Vagina (tissue), 2 donors: Measurements from ENCODE around the gene MYCN. TPM values are rescaled to one million over a fixed set of nuclear protein-coding genes. Genes with fewer than 3 reads are reported as not detected.
"Not testable (repeated sequence)": the region's sequence is repeated elsewhere in the genome, so short reads cannot be mapped to it uniquely, and the experiment has no call there.

Source experiments
- DNase-seq, 2 donors: peaks; one replicate each; pipeline ENCODE4 v3.0.0-alpha.2; 2017; ENCODE audit errors: extremely low spot score in 2 of 2
- H3K27ac ChIP-seq: fragments of 200-600 bp; sonication (generic); one replicate; pipeline ENCODE4 v1.5.1; 2019
- H3K27me3 ChIP-seq: fragments of 200-600 bp; sonication (generic); one replicate; pipeline ENCODE4 v1.5.1; 2019
- H3K36me3 ChIP-seq, 2 donors: fragments of 200-600 bp; sonication (generic); one replicate each; pipeline ENCODE4 v1.5.1; 2017 to 2019
- H3K4me1 ChIP-seq: fragments of 200-600 bp; sonication (generic); one replicate; pipeline ENCODE4 v1.5.1; 2019
- H3K4me3 ChIP-seq, 2 donors: fragments of 200-600 bp; sonication (generic); 1 replicate in 1 of 2; 2 replicates in 1 of 2; pipeline ENCODE4 v1.5.1; 2016 to 2019
- H3K9me3 ChIP-seq: fragments of 200-600 bp; sonication (generic); one replicate; pipeline ENCODE4 v1.5.1; 2019
- CTCF ChIP-seq, 3 experiments: fragments of 450-650 bp in 2 of 3; fragments of 200-600 bp in 1 of 3; sonication (generic) in 1 of 3; IDR thresholded peaks; one replicate each; pipeline ENCODE4 v1.5.1; 2017 to 2019; ENCODE audit warnings: antibody characterized with exemption in 3 of 3, mild to moderate bottlenecking in 2 of 3, moderate library complexity in 2 of 3
- POLR2A ChIP-seq, 2 donors: fragments of 450-650 bp; IDR thresholded peaks; one replicate each; pipeline ENCODE4 v1.6.1; 2017; ENCODE audit warnings: antibody characterized with exemption in 2 of 2, mild to moderate bottlenecking in 2 of 2, moderate library complexity in 2 of 2
- POLR2AphosphoS5 ChIP-seq, 2 donors: sonication (generic); formaldehyde crosslinking; IDR thresholded peaks; one replicate each; pipeline ENCODE4 v1.9.0; 2017; ENCODE audit warnings: antibody characterized with exemption in 2 of 2, mild to moderate bottlenecking in 2 of 2, low read depth in 1 of 2; ENCODE audit not compliant: insufficient read depth in 1 of 2
- intact Hi-C: fragments of 100-400 bp; cut with DNase I; formaldehyde crosslinking; loops from one replicate; pipeline ENCODE4 v1.15.1; 2023
- total RNA-seq: library from RNA; depleted of rRNA; stranded (reverse); fragments of >200 nt; gene quantifications from one replicate; pipeline ENCODE4 v1.2.3, GENCODE V29; 2016

MYCN gene
- total RNA-seq, 1 donor from 2014 or later, result 2.0 TPM

GRCh38 chr2:15908371-15908770, 32.0 kb upstream of the MYCN start:
- DNase-seq, result no peak
- no peaks in the 10 kb centered on the region for H3K9me3 ChIP-seq
- TF ChIP-seq CTCF (IDR thresholded peaks at IDR 0.05), result no peak
- no peak for TF ChIP-seq POLR2AphosphoS5 (IDR thresholded peaks at IDR 0.05; ENCODE audit: insufficient read depth in 1 of 2, low read depth in 1 of 2)
- TF ChIP-seq POLR2A (IDR thresholded peaks at IDR 0.05), result no peak
- H3K4me1 ChIP-seq, result peaks cover 8% of the 10 kb centered on the region
- no peaks in the 10 kb centered on the region for H3K36me3 ChIP-seq
- H3K4me3 ChIP-seq, result no peak overlapping the region
- H3K27ac ChIP-seq, result no peak overlapping the region
- intact Hi-C loops, result no loop called here
- no peaks in the 10 kb centered on the region for H3K27me3 ChIP-seq

GRCh38 chr2:15909157-15909556, 31.2 kb upstream of the MYCN start:
- Histone ChIP-seq H3K9me3 (no peaks in the 10 kb centered on the region), H3K36me3 (no peaks in the 10 kb centered on the region), H3K4me3 (no peak overlapping the region), H3K27ac (no peak overlapping the region), H3K27me3 (no peaks in the 10 kb centered on the region), H3K4me1 (peaks cover 8% of the 10 kb centered on the region)
- intact Hi-C loops, result no loop called here
- DNase-seq, result no peak
- TF ChIP-seq POLR2AphosphoS5 (IDR thresholded peaks at IDR 0.05; ENCODE audit: insufficient read depth in 1 of 2, low read depth in 1 of 2) (no peak), POLR2A (IDR thresholded peaks at IDR 0.05) (no peak), CTCF (IDR thresholded peaks at IDR 0.05) (no peak)

- Histone ChIP-seq H3K27ac (no peak overlapping the region), H3K36me3 (no peaks in the 10 kb centered on the region), H3K4me3 (no peak overlapping the region), H3K4me1 (peaks cover 8% of the 10 kb centered on the region), H3K9me3 (no peaks in the 10 kb centered on the region), H3K27me3 (no peaks in the 10 kb centered on the region)
- intact Hi-C loops, result no loop called here
- no peak for DNase-seq
- no peak for TF ChIP-seq CTCF (IDR thresholded peaks at IDR 0.05)
- TF ChIP-seq POLR2A (IDR thresholded peaks at IDR 0.05), result no peak
- no peak for TF ChIP-seq POLR2AphosphoS5 (IDR thresholded peaks at IDR 0.05; ENCODE audit: insufficient read depth in 1 of 2, low read depth in 1 of 2)
These were observed 30.6 kb upstream of the MYCN start for GRCh38 chr2:15909736-15910135.

- H3K4me1 ChIP-seq, intact Hi-C loops, H3K9me3 ChIP-seq, H3K36me3 ChIP-seq, H3K27me3 ChIP-seq, H3K4me3 ChIP-seq, H3K27ac ChIP-seq, DNase-seq: not testable (repeated sequence)
These were observed 29.1 kb upstream of the MYCN start for GRCh38 chr2:15911270-15911669.

- no peak overlapping the region for H3K4me3 ChIP-seq
- H3K36me3 ChIP-seq, result no peaks in the 10 kb centered on the region
- no peaks in the 10 kb centered on the region for H3K9me3 ChIP-seq
- no peak for TF ChIP-seq POLR2A (IDR thresholded peaks at IDR 0.05)
- no peak for TF ChIP-seq POLR2AphosphoS5 (IDR thresholded peaks at IDR 0.05; ENCODE audit: insufficient read depth in 1 of 2, low read depth in 1 of 2)
- no peak for TF ChIP-seq CTCF (IDR thresholded peaks at IDR 0.05)
- H3K4me1 ChIP-seq, result peaks cover 8% of the 10 kb centered on the region
- intact Hi-C loops, result no loop called here
- no peaks in the 10 kb centered on the region for H3K27me3 ChIP-seq
- H3K27ac ChIP-seq, result no peak overlapping the region
- DNase-seq, result no peak
These were observed 28.7 kb upstream of the MYCN start for GRCh38 chr2:15911686-15912085.

- H3K4me3 ChIP-seq, result no peak overlapping the region
- no peak overlapping the region for H3K27ac ChIP-seq
- H3K4me1 ChIP-seq, result peaks cover 8% of the 10 kb centered on the region
- DNase-seq, result no peak
- intact Hi-C loops, result no loop called here
- H3K27me3 ChIP-seq, result no peaks in the 10 kb centered on the region
- no peaks in the 10 kb centered on the region for H3K36me3 ChIP-seq
- TF ChIP-seq POLR2AphosphoS5 (IDR thresholded peaks at IDR 0.05; ENCODE audit: insufficient read depth in 1 of 2, low read depth in 1 of 2), result no peak
- TF ChIP-seq CTCF (IDR thresholded peaks at IDR 0.05), result no peak
- no peaks in the 10 kb centered on the region for H3K9me3 ChIP-seq
These were observed 28.1 kb upstream of the MYCN start for GRCh38 chr2:15912203-15912602.
